IPS-18c (cell line): ENCODE measurements around the gene SRGAP3.

Source experiments
- H3K4me3 ChIP-seq: 2 replicates; pipeline ENCODE4 v1.7.0; 2013; ENCODE audit warnings: low read depth, mild to moderate bottlenecking, low read length, moderate library complexity; ENCODE audit not compliant: insufficient read depth
- H3K9me3 ChIP-seq: one replicate; pipeline ENCODE4 v1.6.1; 2013; ENCODE audit warnings: mild to moderate bottlenecking, low read length, moderate library complexity; ENCODE audit not compliant: control insufficient read depth, insufficient read depth

The SRGAP3 gene

DNA sequence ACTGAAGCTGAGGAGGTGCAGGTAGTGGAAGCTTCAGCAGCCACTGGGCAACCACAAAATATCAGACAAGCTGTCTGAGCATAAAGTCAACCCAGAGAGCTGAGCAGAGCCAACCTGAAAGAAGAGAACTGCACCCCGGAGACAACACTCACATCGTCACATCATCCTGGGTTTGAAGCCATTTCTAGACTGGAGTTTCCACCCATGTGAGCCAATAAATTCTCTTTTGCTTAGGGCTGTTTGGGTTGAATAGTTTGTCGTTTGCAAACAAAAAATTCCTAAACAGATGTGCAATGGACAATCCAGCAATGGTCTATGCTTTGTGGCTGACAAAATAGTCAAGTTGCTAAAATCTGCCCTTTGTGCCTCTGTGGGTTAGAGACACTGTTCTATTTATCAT lies 270.9 kb downstream of the SRGAP3 start:
- no peaks in the 10 kb centered on the region for H3K9me3 ChIP-seq
- H3K4me3 ChIP-seq = no peak overlapping the region

- no peaks in the 10 kb centered on the region for H3K9me3 ChIP-seq
These were observed 272.8 kb downstream of the SRGAP3 start for GRCh38 chr3:8976540-8977182.

DNA sequence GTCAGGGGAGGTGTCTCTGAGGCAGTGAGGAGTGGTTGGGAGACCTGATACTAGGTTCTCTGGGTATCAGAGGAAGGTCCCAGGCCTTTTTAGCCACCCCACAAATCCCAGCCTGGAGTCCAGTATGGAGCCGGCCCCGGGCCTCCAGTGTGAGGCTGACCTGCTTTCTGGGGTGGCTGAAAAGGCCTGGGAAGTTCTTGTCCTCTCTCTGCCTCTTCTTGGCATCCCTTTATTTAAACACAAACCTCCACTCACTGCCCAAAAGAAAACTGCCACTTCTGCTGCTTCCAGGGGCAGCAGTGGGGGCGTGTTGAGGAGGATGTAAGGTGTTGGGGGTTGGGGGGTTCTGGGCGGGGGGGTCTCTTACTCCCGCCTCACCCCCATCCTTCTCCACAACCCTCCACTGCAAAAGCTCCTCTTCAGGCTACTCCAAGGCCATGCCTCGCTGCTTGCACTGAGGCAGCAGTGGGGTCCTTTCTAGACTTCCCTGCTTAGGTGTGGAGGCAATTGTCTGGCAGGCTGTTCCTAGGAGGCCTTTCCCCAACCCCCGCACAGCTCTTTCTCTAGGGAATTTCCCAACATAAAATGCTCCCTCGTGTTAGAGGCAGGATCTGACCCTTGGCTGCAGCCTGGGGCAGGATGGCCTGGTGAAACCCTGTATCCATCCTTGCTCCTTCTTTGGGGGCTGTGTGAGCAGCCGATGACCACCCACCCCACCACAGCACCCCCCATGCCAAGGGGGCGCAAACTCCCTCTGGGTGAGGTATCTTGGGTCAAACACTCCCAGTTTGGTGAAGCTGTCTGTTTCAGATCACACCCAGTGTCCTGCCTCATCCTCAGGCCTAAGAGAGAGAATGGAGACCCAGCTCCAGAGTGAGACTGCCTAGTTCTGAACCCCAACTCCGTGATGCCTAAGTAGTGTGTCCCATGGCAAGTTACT lies 274.1 kb downstream of the SRGAP3 start:
- Histone ChIP-seq H3K4me3 (no peak overlapping the region), H3K9me3 (no peaks in the 10 kb centered on the region)

More at GRCh38 chr3:8976540-8977182, 272.8 kb downstream of the SRGAP3 start:
- no peak overlapping the region for H3K4me3 ChIP-seq

GRCh38 chr3:8974458-8974857 lies 275.0 kb downstream of the SRGAP3 start:
- Histone ChIP-seq H3K4me3 (no peak overlapping the region), H3K9me3 (no peaks in the 10 kb centered on the region)

- Histone ChIP-seq H3K9me3 (no peaks in the 10 kb centered on the region), H3K4me3 (no peak overlapping the region)
These were observed 276.8 kb downstream of the SRGAP3 start for GRCh38 chr3:8972639-8973038.

- Histone ChIP-seq H3K9me3 (no peaks in the 10 kb centered on the region), H3K4me3 (no peak overlapping the region)
These were observed 278.4 kb downstream of the SRGAP3 start for GRCh38 chr3:8970971-8971589.

GRCh38 chr3:8969241-8969640 lies 280.2 kb downstream of the SRGAP3 start:
- H3K4me3 ChIP-seq = no peak overlapping the region
- no peaks in the 10 kb centered on the region for H3K9me3 ChIP-seq

DNA sequence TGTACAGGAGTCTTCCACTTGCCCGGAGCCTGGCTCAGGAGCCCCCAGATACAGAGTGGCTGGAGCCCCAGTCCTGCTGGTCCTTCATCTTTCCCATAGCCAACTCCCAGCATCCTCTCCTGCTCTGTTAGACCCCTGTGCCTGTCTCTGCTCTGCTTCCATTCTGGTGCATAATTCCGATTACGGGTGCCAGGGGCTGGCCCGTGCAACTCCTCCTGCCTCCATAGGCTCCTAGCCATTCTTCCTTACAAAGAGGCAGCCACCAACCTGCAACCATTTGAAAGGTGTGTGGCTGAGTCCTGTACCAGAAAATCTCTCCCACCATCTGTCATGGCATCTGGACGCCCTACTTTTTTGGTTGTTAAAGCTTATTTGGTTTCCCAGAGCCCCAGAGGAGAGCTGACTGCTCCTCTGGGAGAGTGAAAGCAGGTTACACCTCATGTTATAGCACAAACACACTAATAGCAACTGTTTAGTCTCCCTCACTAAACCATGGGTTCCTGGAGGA lies 281.0 kb downstream of the SRGAP3 start:
- H3K9me3 ChIP-seq = no peaks in the 10 kb centered on the region
- H3K4me3 ChIP-seq = no peak overlapping the region

GRCh38 chr3:8967553-8967952 lies 281.9 kb downstream of the SRGAP3 start:
- Histone ChIP-seq H3K4me3 (no peak overlapping the region), H3K9me3 (no peaks in the 10 kb centered on the region)

- H3K4me3 ChIP-seq = no peak overlapping the region
- no peaks in the 10 kb centered on the region for H3K9me3 ChIP-seq
These were observed 282.6 kb downstream of the SRGAP3 start for GRCh38 chr3:8966820-8967348.

GRCh38 chr3:8966150-8966819 lies 283.2 kb downstream of the SRGAP3 start:
- no peak overlapping the region for H3K4me3 ChIP-seq
- no peaks in the 10 kb centered on the region for H3K9me3 ChIP-seq

DNA sequence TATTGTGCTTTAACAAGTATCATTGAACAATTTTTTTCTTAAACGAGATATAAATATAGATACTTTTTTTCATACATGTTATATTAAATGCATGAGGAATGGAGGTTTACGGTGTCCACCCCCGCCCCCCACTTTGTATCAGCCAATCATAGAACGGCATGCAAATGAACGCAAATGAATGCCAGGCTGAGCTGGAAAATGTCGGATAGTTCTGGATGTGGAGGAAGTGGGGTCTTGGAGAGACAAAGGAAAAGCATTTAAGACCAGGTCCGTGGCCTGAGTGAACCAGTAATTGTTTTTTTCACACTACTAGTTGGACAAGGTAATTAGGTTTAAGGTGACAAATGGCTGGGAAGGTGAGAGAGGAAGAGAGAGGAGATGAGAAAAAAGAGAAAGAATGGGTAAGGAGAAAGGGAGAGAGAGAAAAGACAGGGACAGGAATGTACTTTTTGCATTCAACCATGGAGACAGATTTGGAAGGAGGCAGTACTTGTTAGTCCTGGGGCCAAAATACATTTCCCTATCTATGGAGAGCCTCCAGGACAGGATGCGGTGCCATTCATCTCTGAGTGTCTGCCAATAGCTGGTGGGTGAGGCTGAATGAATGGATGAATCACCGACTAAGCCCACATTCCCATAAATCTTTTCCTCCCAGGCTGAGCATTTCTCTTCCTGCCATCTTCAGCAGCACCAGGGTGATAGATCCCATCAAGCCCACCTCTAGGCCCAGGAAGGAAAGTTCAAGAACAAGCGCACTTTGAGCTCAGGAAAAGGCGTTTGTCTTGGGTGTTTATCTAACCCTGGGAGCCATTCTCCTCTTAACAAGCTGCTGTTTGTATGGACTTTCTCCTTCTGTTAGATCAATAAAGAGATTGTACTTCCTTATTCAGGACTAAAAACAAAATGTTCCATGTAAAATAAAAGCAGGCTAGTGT lies 284.7 kb downstream of the SRGAP3 start:
- H3K4me3 ChIP-seq = no peak overlapping the region
- no peaks in the 10 kb centered on the region for H3K9me3 ChIP-seq

- Histone ChIP-seq H3K9me3 (no peaks in the 10 kb centered on the region), H3K4me3 (peak within 1 kb of the TSS; percentile 91)
These were observed 286.2 kb downstream of the SRGAP3 start, which contains the start of gene RAD18 for GRCh38 chr3:8963137-8963853. RAD18 (minus strand) TSS chr3:8963472; CDS start chr3:8963385, 87 bp downstream.

- Histone ChIP-seq H3K4me3 (peak overlapping the region; percentile 91), H3K9me3 (no peaks in the 10 kb centered on the region)
These were observed 287.1 kb downstream of the SRGAP3 start for GRCh38 chr3:8962226-8962861.

- H3K4me3 ChIP-seq = no peak overlapping the region
These were observed 289.8 kb downstream of the SRGAP3 start for GRCh38 chr3:8959668-8960067.

More at GRCh38 chr3:8959668-8960067, 289.8 kb downstream of the SRGAP3 start:
- no peaks in the 10 kb centered on the region for H3K9me3 ChIP-seq
